ENCODE measurements around the gene SLC51B.

Gene SLC51B

GRCh38 chr15:65032801-65033537 is 12.2 kb upstream of the SLC51B start:
- peak; percentile 80 for TF ChIP-seq CTCF (IDR thresholded peaks at IDR 0.05; ENCODE audit: low read length, missing control alignments)
- DNase-seq (ENCODE audit: low read depth) = peak; percentile 74
- H3K4me3 ChIP-seq (replicated peaks; ENCODE audit: low read depth, low read length) = no peak overlapping the region

- TF ChIP-seq CTCF (IDR thresholded peaks at IDR 0.05; ENCODE audit: low read length, missing control alignments) = peak; percentile 67
- H3K4me3 ChIP-seq (replicated peaks; ENCODE audit: low read depth, low read length) = no peak overlapping the region
- DNase-seq (ENCODE audit: low read depth) = peak; percentile 63
Observed at GRCh38 chr15:65033659-65034269, 11.4 kb upstream of the SLC51B start.

- no peak for DNase-seq (ENCODE audit: low read depth)
- TF ChIP-seq CTCF (IDR thresholded peaks at IDR 0.05; ENCODE audit: low read length, missing control alignments) = no peak
- no peak overlapping the region for H3K4me3 ChIP-seq (replicated peaks; ENCODE audit: low read depth, low read length)
Observed at GRCh38 chr15:65034719-65035118, 10.5 kb upstream of the SLC51B start.

- TF ChIP-seq CTCF (IDR thresholded peaks at IDR 0.05; ENCODE audit: low read length, missing control alignments) = no peak
- DNase-seq (ENCODE audit: low read depth) = no peak
- no peak overlapping the region for H3K4me3 ChIP-seq (replicated peaks; ENCODE audit: low read depth, low read length)
Observed at GRCh38 chr15:65037309-65037708, 7.9 kb upstream of the SLC51B start.

GRCh38 chr15:65038428-65038827 is 6.8 kb upstream of the SLC51B start:
- DNase-seq (ENCODE audit: low read depth) = no peak
- no peak overlapping the region for H3K4me3 ChIP-seq (replicated peaks; ENCODE audit: low read depth, low read length)
- TF ChIP-seq CTCF (IDR thresholded peaks at IDR 0.05; ENCODE audit: low read length, missing control alignments) = no peak

- TF ChIP-seq CTCF (IDR thresholded peaks at IDR 0.05; ENCODE audit: low read length, missing control alignments) = no peak
- no peak for DNase-seq (ENCODE audit: low read depth)
- H3K4me3 ChIP-seq (replicated peaks; ENCODE audit: low read depth, low read length) = no peak overlapping the region
Observed at GRCh38 chr15:65038836-65039235, 6.4 kb upstream of the SLC51B start.

GRCh38 chr15:65040461-65040860 is 4.7 kb upstream of the SLC51B start:
- H3K4me3 ChIP-seq (replicated peaks; ENCODE audit: low read depth, low read length) = no peak overlapping the region
- no peak for TF ChIP-seq CTCF (IDR thresholded peaks at IDR 0.05; ENCODE audit: low read length, missing control alignments)
- no peak for DNase-seq (ENCODE audit: low read depth)

Data from fibroblast of pulmonary artery (primary cell).